HCT116 (cell line): ENCODE measurements around the gene CD24.

Experiments
- CTCF ChIP-seq, 3 experiments: fragments of 200-600 bp in 1 of 3; sonication (generic) in 1 of 3; IDR thresholded peaks in 2 of 3; conservative IDR thresholded peaks in 1 of 3; 2 replicates each; pipeline ENCODE4 v1.5.1; 2012 to 2017; ENCODE audit warnings: low read depth in 2 of 3, low read length in 2 of 3, antibody characterized with exemption in 1 of 3, borderline replicate concordance in 1 of 3, control low read depth in 1 of 3, mild to moderate bottlenecking in 1 of 3, mixed read lengths in 1 of 3, mixed run types in 1 of 3, moderate library complexity in 1 of 3; ENCODE audit not compliant: insufficient read depth in 1 of 3
- EGR1 ChIP-seq: IDR thresholded peaks from 2 replicates; pipeline ENCODE4 v1.6.1; 2012; ENCODE audit warnings: low read depth
- EZH2 ChIP-seq: fragments of 200-600 bp; sonication (generic); IDR thresholded peaks from 2 replicates; pipeline ENCODE4 v1.6.1; 2017; ENCODE audit warnings: antibody characterized with exemption, mixed run types
- POLR2A ChIP-seq: IDR thresholded peaks from 2 replicates; pipeline ENCODE4 v1.7.0; 2011; ENCODE audit warnings: borderline replicate concordance; ENCODE audit not compliant: insufficient read depth, insufficient read length; ENCODE audit errors: extremely low read depth
- POLR2AphosphoS5 ChIP-seq: IDR thresholded peaks from 2 replicates; pipeline ENCODE4 v1.6.1; 2011; ENCODE audit warnings: mild to moderate bottlenecking, low read depth, low read length, moderate library complexity
- RAD21 ChIP-seq: IDR thresholded peaks from 2 replicates; pipeline ENCODE4 v1.6.1; 2012; ENCODE audit warnings: low read depth, mild to moderate bottlenecking
- YY1 ChIP-seq: IDR thresholded peaks from 2 replicates; pipeline ENCODE4 v1.6.1; 2011; ENCODE audit warnings: low read length, low read depth, moderate library complexity, mild to moderate bottlenecking; ENCODE audit not compliant: insufficient replicate concordance; ENCODE audit errors: extremely low read depth
- ZFX ChIP-seq: fragments of 450-650 bp; IDR thresholded peaks from 2 replicates; pipeline ENCODE4 v1.6.1; 2017
- TF ChIP-seq, protein P1 (sequence below): IDR thresholded peaks from 2 replicates; pipeline ENCODE4 v1.6.1; 2012; ENCODE audit warnings: low read depth

GRCh38 chr6:106964099-106964498, 10.4 kb downstream of the CD24 start:
- TF ChIP-seq CTCF (IDR thresholded peaks at IDR 0.05 in 2 of 3, conservative IDR thresholded peaks at IDR 0.05 in 1 of 3; ENCODE audit: borderline replicate concordance in 1 of 3, insufficient read depth in 1 of 3, low read depth in 2 of 3, low read length in 2 of 3) (no peak), YY1 (no peak), POLR2AphosphoS5 (no peak), POLR2A (no peak), EGR1 (no peak), RAD21 (no peak), ZFX (no peak), EZH2 (no peak)
- TF ChIP-seq, protein P1, sequence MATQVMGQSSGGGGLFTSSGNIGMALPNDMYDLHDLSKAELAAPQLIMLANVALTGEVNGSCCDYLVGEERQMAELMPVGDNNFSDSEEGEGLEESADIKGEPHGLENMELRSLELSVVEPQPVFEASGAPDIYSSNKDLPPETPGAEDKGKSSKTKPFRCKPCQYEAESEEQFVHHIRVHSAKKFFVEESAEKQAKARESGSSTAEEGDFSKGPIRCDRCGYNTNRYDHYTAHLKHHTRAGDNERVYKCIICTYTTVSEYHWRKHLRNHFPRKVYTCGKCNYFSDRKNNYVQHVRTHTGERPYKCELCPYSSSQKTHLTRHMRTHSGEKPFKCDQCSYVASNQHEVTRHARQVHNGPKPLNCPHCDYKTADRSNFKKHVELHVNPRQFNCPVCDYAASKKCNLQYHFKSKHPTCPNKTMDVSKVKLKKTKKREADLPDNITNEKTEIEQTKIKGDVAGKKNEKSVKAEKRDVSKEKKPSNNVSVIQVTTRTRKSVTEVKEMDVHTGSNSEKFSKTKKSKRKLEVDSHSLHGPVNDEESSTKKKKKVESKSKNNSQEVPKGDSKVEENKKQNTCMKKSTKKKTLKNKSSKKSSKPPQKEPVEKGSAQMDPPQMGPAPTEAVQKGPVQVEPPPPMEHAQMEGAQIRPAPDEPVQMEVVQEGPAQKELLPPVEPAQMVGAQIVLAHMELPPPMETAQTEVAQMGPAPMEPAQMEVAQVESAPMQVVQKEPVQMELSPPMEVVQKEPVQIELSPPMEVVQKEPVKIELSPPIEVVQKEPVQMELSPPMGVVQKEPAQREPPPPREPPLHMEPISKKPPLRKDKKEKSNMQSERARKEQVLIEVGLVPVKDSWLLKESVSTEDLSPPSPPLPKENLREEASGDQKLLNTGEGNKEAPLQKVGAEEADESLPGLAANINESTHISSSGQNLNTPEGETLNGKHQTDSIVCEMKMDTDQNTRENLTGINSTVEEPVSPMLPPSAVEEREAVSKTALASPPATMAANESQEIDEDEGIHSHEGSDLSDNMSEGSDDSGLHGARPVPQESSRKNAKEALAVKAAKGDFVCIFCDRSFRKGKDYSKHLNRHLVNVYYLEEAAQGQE, result no peak
